WERI-Rb-1 (cell line): ENCODE data around the gene IL4R.

ENCODE experiments used
- DNase-seq: peaks from one replicate; pipeline ENCODE4 v3.0.0-alpha.2; 2020
- H3K27ac ChIP-seq: fragments of 250-450 bp; sonication (Bioruptor Pico); 2 replicates; pipeline ENCODE4 v1.5.1; 2020; ENCODE audit warnings: mild to moderate bottlenecking, moderate library complexity
- H3K27me3 ChIP-seq: fragments of 250-450 bp; sonication (Bioruptor Pico); 2 replicates; pipeline ENCODE4 v1.5.1; 2021; ENCODE audit warnings: mild to moderate bottlenecking, low read depth, moderate library complexity; ENCODE audit not compliant: insufficient read depth, severe bottlenecking
- H3K36me3 ChIP-seq: fragments of 250-450 bp; sonication (Bioruptor Pico); 2 replicates; pipeline ENCODE4 v1.5.1; 2020; ENCODE audit warnings: mild to moderate bottlenecking, moderate library complexity
- H3K4me3 ChIP-seq: 2 replicates; pipeline ENCODE4 v1.5.1; 2011; ENCODE audit warnings: low read depth, mild to moderate bottlenecking, control low read depth, low read length
- H3K9me3 ChIP-seq: fragments of 250-450 bp; sonication (Bioruptor Pico); 2 replicates; pipeline ENCODE4 v1.5.1; 2021; ENCODE audit warnings: mild to moderate bottlenecking, moderate library complexity; ENCODE audit not compliant: severe bottlenecking
- CTCF ChIP-seq: IDR thresholded peaks from 2 replicates; pipeline ENCODE4 v1.5.1; 2011; ENCODE audit warnings: low read depth, mild to moderate bottlenecking, control low read depth, inconsistent platforms, low read length

Gene IL4R

GRCh38 chr16:27398894-27399853, 85.4 kb downstream of the IL4R start:
- H3K27me3 ChIP-seq, result no peaks in the 10 kb centered on the region
- H3K4me3 ChIP-seq, result no peak overlapping the region
- H3K36me3 ChIP-seq, result no peaks in the 10 kb centered on the region
- DNase-seq, result no peak
- no peak overlapping the region for H3K27ac ChIP-seq
- TF ChIP-seq CTCF, result no peak
- no peaks in the 10 kb centered on the region for H3K9me3 ChIP-seq

DNA sequence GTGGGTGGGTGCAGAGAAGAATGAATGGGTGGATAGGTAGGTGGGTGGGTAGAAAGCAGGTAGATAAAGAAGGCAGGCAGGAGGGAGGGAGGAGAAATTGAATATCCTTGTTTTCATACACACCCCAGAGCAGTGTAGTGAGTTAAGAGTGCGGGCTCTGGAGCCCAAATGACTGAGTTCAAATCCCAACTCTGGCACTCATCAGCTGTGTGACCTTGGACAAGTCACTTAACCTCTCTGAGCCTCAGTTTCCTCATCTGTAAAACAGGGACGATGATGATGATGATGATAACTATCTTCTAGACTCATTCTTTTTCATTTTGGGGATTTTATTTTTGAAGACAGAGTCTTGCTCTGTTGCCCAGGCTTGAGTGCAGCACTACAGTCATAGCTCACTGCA, 86.2 kb downstream of the IL4R start:
- H3K36me3 ChIP-seq, result no peaks in the 10 kb centered on the region
- H3K27ac ChIP-seq, result no peak overlapping the region
- H3K4me3 ChIP-seq, result no peak overlapping the region
- H3K27me3 ChIP-seq, result no peaks in the 10 kb centered on the region
- H3K9me3 ChIP-seq, result no peaks in the 10 kb centered on the region
- no peak for TF ChIP-seq CTCF
- no peak for DNase-seq

DNA sequence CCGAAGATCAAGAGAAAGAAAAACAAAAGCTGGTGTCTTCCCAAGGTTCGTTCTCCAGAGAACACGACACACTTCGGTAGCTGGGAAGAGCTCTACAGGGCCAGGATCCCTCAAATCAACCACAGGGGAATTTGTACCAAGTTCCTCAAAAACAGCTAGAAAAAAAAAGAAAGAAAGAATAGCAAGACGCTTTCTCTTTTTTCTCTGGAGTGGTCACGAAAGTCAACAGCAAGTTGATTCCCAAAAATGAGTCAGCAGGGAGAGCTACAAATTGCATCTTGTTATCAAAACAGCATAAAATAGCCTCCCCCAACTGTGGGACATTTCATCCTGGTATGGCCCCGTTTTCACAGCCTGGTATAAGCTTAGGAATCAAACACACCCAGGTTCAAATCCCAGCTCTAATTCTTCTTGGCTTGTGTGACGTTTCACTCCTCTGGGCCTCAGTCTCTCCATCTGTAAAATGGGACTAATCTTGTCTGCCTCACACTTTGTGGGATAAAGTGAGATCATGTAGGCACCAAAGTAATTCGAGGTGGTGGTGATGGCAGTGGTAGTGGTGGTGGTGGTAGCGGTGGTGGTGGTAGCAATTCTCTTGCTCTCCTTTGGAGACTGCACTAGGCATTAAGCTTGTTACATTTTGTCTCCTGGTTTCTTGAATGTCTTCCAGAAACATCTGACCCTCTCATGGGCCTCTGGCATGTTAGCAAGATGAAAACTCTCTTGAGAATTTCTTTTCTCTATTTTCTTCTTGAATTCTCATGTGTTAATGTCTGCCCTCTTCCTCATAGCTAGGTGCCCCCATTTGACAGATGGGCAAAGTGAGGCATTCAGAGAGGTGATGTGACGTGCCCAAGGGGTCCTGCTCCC, 87.2 kb downstream of the IL4R start:
- Histone ChIP-seq H3K9me3 (no peaks in the 10 kb centered on the region), H3K36me3 (no peaks in the 10 kb centered on the region), H3K27ac (no peak overlapping the region), H3K27me3 (no peaks in the 10 kb centered on the region), H3K4me3 (no peak overlapping the region)
- no peak for TF ChIP-seq CTCF
- DNase-seq, result no peak

- H3K4me3 ChIP-seq, result no peak within 1 kb of the TSS
- H3K27ac ChIP-seq, result no peak within 1 kb of the TSS
These were observed 88.2 kb downstream of the IL4R start, which contains the start of gene IL21R for GRCh38 chr16:27401768-27402568. Gene IL21R (plus strand): TSS chr16:27402174. CDS start chr16:27430072, 27,898 bp downstream.

More at GRCh38 chr16:27401768-27402568, 88.2 kb downstream of the IL4R start, which contains the start of gene IL21R:
- no peak for TF ChIP-seq CTCF
- no peaks in the 10 kb centered on the region for H3K27me3 ChIP-seq
- H3K36me3 ChIP-seq, result no peaks in the 10 kb centered on the region
- H3K9me3 ChIP-seq, result no peaks in the 10 kb centered on the region
- no peak for DNase-seq
